Thyroid gland (tissue), 4 donors: ENCODE results near the gene SPR. TPM values are rescaled to one million over a fixed set of nuclear protein-coding genes. Genes with fewer than 3 reads are reported as not detected.

ENCODE experiments used
- DNase-seq, 2 donors: peaks; one replicate each; pipeline ENCODE4 v3.0.0-alpha.2; 2019
- H3K27ac ChIP-seq, 3 donors: fragments of 200-600 bp; sonication (generic); 1 replicate in 2 of 3; 2 replicates in 1 of 3; pipeline ENCODE4 v1.5.1; 2016 to 2019; ENCODE audit warnings: mild to moderate bottlenecking in 1 of 3, moderate library complexity in 1 of 3
- H3K27me3 ChIP-seq: fragments of 200-600 bp; sonication (generic); one replicate; pipeline ENCODE4 v1.5.1; 2019
- H3K36me3 ChIP-seq, 2 donors: fragments of 200-600 bp; sonication (generic); one replicate each; pipeline ENCODE4 v1.5.1; 2016 to 2019
- H3K4me1 ChIP-seq, 2 donors: fragments of 200-600 bp; sonication (generic); one replicate each; pipeline ENCODE4 v1.5.1; 2017 to 2019
- H3K4me3 ChIP-seq, 3 donors: fragments of 200-600 bp; sonication (generic); replicated peaks in 1 of 3; 1 replicate in 2 of 3; 2 replicates in 1 of 3; pipeline ENCODE4 v1.5.1; 2016; ENCODE audit warnings: mild to moderate bottlenecking in 1 of 3
- H3K9me3 ChIP-seq: fragments of 200-600 bp; sonication (generic); one replicate; pipeline ENCODE4 v1.5.1; 2017
- CTCF ChIP-seq, 6 experiments: fragments of 200-600 bp in 3 of 6; fragments of 450-650 bp in 3 of 6; sonication (generic) in 3 of 6; IDR thresholded peaks; one replicate each; pipeline ENCODE4 v1.5.1; 2016 to 2019; ENCODE audit warnings: antibody characterized with exemption in 6 of 6, mild to moderate bottlenecking in 2 of 6, inconsistent platforms in 1 of 6, moderate library complexity in 1 of 6
- POLR2A ChIP-seq, 2 donors: fragments of 450-650 bp; IDR thresholded peaks; one replicate each; pipeline ENCODE4 v1.6.1; 2017; ENCODE audit warnings: antibody characterized with exemption in 2 of 2, mild to moderate bottlenecking in 2 of 2, moderate library complexity in 1 of 2
- WGBS, 2 donors: methylation state at CpG; one replicate each; pipeline ENCODE4 v1.1.5; 2017; 5-methylcytosine and 5-hydroxymethylcytosine counted together
- intact Hi-C: fragments of 100-400 bp; cut with DNase I; formaldehyde crosslinking; loops from one replicate; pipeline ENCODE4 v1.15.1; 2023
- total RNA-seq, 4 donors: library from RNA; depleted of rRNA; stranded (reverse); fragments of >200 nt; gene quantifications; one replicate each; pipeline ENCODE4 v1.2.3, GENCODE V29; 2016

The SPR gene
- total RNA-seq, 4 donors from 2014 or later = 29.4 to 83.0 (median 55.9) TPM

- DNase-seq = no peak
- no peaks in the 10 kb centered on the region for H3K36me3 ChIP-seq
- peak overlapping the region in 1 of 3 donors; percentile 33 for H3K4me3 ChIP-seq
- WGBS, 2 donors = 0 to 2% methylated on average over 9 of the region's 89 CpGs
- intact Hi-C loops = no loop called here
- H3K27me3 ChIP-seq = peaks cover 64% of the 10 kb centered on the region
- TF ChIP-seq CTCF (IDR thresholded peaks at IDR 0.05) (no peak), POLR2A (IDR thresholded peaks at IDR 0.05) (no peak)
- H3K4me1 ChIP-seq = peaks cover 38 to 51% of the 10 kb centered on the region in 2 donors
- H3K27ac ChIP-seq = no peak overlapping the region
- H3K9me3 ChIP-seq = no peaks in the 10 kb centered on the region
Observed at GRCh38 chr2:72917877-72918553, 30.8 kb downstream of the SPR start.

- Histone ChIP-seq H3K36me3 (no peaks in the 10 kb centered on the region), H3K9me3 (no peaks in the 10 kb centered on the region), H3K27me3 (peaks cover 59% of the 10 kb centered on the region), H3K4me3 (no peak overlapping the region), H3K27ac (no peak overlapping the region), H3K4me1 (peaks cover 46 to 61% of the 10 kb centered on the region in 2 donors)
- no peak for TF ChIP-seq POLR2A (IDR thresholded peaks at IDR 0.05)
- no peak for TF ChIP-seq CTCF (IDR thresholded peaks at IDR 0.05)
- 9 to 12% methylated on average over 20 to 41 of the region's 48 CpGs for WGBS, 2 donors
- no peak for DNase-seq
- intact Hi-C loops = no loop called here
Observed at GRCh38 chr2:72919414-72920317, 32.5 kb downstream of the SPR start.

GRCh38 chr2:72920318-72921087 lies 33.3 kb downstream of the SPR start:
- peaks cover 59% of the 10 kb centered on the region for H3K27me3 ChIP-seq
- H3K9me3 ChIP-seq = no peaks in the 10 kb centered on the region
- H3K27ac ChIP-seq = no peak overlapping the region
- intact Hi-C loops = no loop called here
- H3K4me1 ChIP-seq = peaks cover 44 to 58% of the 10 kb centered on the region in 2 donors
- TF ChIP-seq POLR2A (IDR thresholded peaks at IDR 0.05) (no peak), CTCF (IDR thresholded peaks at IDR 0.05) (no peak)
- peak overlapping the region in 1 of 3 donors; percentile 13 for H3K4me3 ChIP-seq
- H3K36me3 ChIP-seq = no peaks in the 10 kb centered on the region
- WGBS, 2 donors = 4 to 9% methylated on average over 35 to 69 of the region's 77 CpGs
- DNase-seq = no peak

GRCh38 chr2:72921088-72921851 lies 34.1 kb downstream of the SPR start:
- no peak overlapping the region for H3K4me3 ChIP-seq
- peaks cover 60% of the 10 kb centered on the region for H3K27me3 ChIP-seq
- DNase-seq = no peak

More at GRCh38 chr2:72921088-72921851, 34.1 kb downstream of the SPR start:
- WGBS, 2 donors = 31 to 38% methylated on average over 15 of the region's 15 CpGs
- H3K9me3 ChIP-seq = no peaks in the 10 kb centered on the region
- no peaks in the 10 kb centered on the region for H3K36me3 ChIP-seq
- peaks cover 37 to 50% of the 10 kb centered on the region in 2 donors for H3K4me1 ChIP-seq
- TF ChIP-seq POLR2A (IDR thresholded peaks at IDR 0.05) (no peak), CTCF (IDR thresholded peaks at IDR 0.05) (no peak)
- H3K27ac ChIP-seq = no peak overlapping the region
- intact Hi-C loops = no loop called here
